Measurements from ENCODE around the gene PRKAR2A.

The PRKAR2A gene

GRCh38 chr3:48847504-48848423, at the start of gene PRKAR2A:
TSS of gene PRKAR2A (minus strand) at chr3:48847874. CDS start at chr3:48847596, 278 bp downstream.
- peak; percentile 91 for DNase-seq

- DNase-seq: peak; percentile 94
These were observed 49.3 kb upstream of the PRKAR2A start for GRCh38 chr3:48896936-48897335.

GRCh38 chr3:48894516-48894915, 46.8 kb upstream of the PRKAR2A start:
- DNase-seq: no peak

- DNase-seq: no peak
These were observed 43.9 kb upstream of the PRKAR2A start for GRCh38 chr3:48891606-48892005.

- DNase-seq: no peak
These were observed 38.1 kb upstream of the PRKAR2A start for GRCh38 chr3:48885753-48886152.

- no peak for DNase-seq
These were observed 34.0 kb upstream of the PRKAR2A start for GRCh38 chr3:48881652-48882114.

GRCh38 chr3:48881006-48881405, 33.3 kb upstream of the PRKAR2A start:
- no peak for DNase-seq

- DNase-seq: no peak
These were observed 32.3 kb upstream of the PRKAR2A start for GRCh38 chr3:48879994-48880377.

- no peak for DNase-seq
These were observed 31.8 kb upstream of the PRKAR2A start for GRCh38 chr3:48879307-48879993.

- DNase-seq: no peak
These were observed 30.0 kb upstream of the PRKAR2A start for GRCh38 chr3:48877671-48878070.

- DNase-seq: no peak
These were observed 15.4 kb upstream of the PRKAR2A start for GRCh38 chr3:48863122-48863521.

GRCh38 chr3:48859206-48859605, 11.5 kb upstream of the PRKAR2A start:
- peak; percentile 42 for DNase-seq

GRCh38 chr3:48858709-48859108, 11.0 kb upstream of the PRKAR2A start:
- no peak for DNase-seq

- DNase-seq: no peak
These were observed 10.0 kb upstream of the PRKAR2A start for GRCh38 chr3:48857641-48858040.

GRCh38 chr3:48856469-48856868, 8.8 kb upstream of the PRKAR2A start:
- DNase-seq: no peak

- no peak for DNase-seq
These were observed 8.2 kb upstream of the PRKAR2A start for GRCh38 chr3:48855681-48856447.

GRCh38 chr3:48852151-48852550, 4.5 kb upstream of the PRKAR2A start:
- no peak for DNase-seq

GRCh38 chr3:48851407-48851806, 3.7 kb upstream of the PRKAR2A start:
- peak; percentile 44 for DNase-seq

GRCh38 chr3:48848816-48849515, 1.3 kb upstream of the PRKAR2A start:
- no peak for DNase-seq

GRCh38 chr3:48847053-48847503, 596 bp downstream of the PRKAR2A start:
- DNase-seq: peak; percentile 90

- no peak for DNase-seq
These were observed 2.5 kb downstream of the PRKAR2A start for GRCh38 chr3:48845170-48845569.

- no peak for DNase-seq
These were observed 10.5 kb downstream of the PRKAR2A start for GRCh38 chr3:48837163-48837562.

All from RPMI8226 (cell line).